HepG2 (cell line): ENCODE measurements around the gene LUM. TPM values are rescaled to one million over a fixed set of nuclear protein-coding genes. Genes with fewer than 3 reads are reported as not detected.

ENCODE experiments used
- ATAC-seq: fragments of 200-7000 bp; cut with Tn5 transposase; 3 replicates; pipeline ENCODE4 v1.9.1; 2020; ENCODE audit warnings: mild to moderate bottlenecking, moderate library complexity
- BruUV-seq: library from RNA; stranded (reverse); fragments of 400-500 nt; replicated peaks from 2 replicates; lab custom pipeline; 2021; lab: Mats Ljungman, UMichigan
- CTCF ChIA-PET: fragments of 300-600 bp; formaldehyde crosslinking; extraction: SDS; loops from one replicate; lab custom pipeline; 2021; ENCODE audit warnings: low total read pairs, inconsistent platforms, low intra/inter-chr PET ratio; lab: Yijun Ruan, JAX
- POLR2A ChIA-PET: fragments of 350-600 bp; sonication (Branson Sonifier 250); formaldehyde crosslinking; loops from one replicate; lab custom pipeline; 2020; ENCODE audit warnings: antibody characterized with exemption, inconsistent platforms; lab: Yijun Ruan, JAX
- DNase-seq: peaks from one replicate; pipeline ENCODE4 v3.0.0-alpha.2; 2015; ENCODE audit warnings: low spot score
- FAIRE-seq: peaks from 3 replicates; lab custom pipeline; 2011; peaks lifted over from hg19 to GRCh38; lab: Jason Lieb, UNC
- H2AFZ ChIP-seq: one replicate; pipeline ENCODE4 v1.6.1; 2011; ENCODE audit warnings: low read length, inconsistent platforms
- H3K27ac ChIP-seq: fragments of 300-600 bp; 3 replicates; pipeline ENCODE4 v1.8.0; 2011; ENCODE audit warnings: mixed run types, mild to moderate bottlenecking, mixed read lengths, low read length, inconsistent platforms; ENCODE audit not compliant: insufficient read depth; ENCODE audit errors: extremely low read length
- H3K27me3 ChIP-seq, 2 experiments: fragments of 200-600 bp in 1 of 2; 2 replicates in 1 of 2; 3 replicates in 1 of 2; pipeline versions ENCODE4 v1.6.0 to v1.8.0; 2011; ENCODE audit warnings: low read length in 2 of 2, mild to moderate bottlenecking in 2 of 2, moderate library complexity in 2 of 2, inconsistent platforms in 1 of 2; ENCODE audit not compliant: insufficient read depth in 2 of 2, control insufficient read depth in 1 of 2
- H3K36me3 ChIP-seq, 2 experiments: fragments of 200-600 bp in 1 of 2; replicated peaks in 1 of 2; 2 replicates in 1 of 2; 3 replicates in 1 of 2; pipeline versions ENCODE4 v1.5.1 to v1.8.0; 2011; ENCODE audit warnings: low read length in 2 of 2, inconsistent platforms in 1 of 2; ENCODE audit not compliant: insufficient read depth in 2 of 2, control insufficient read depth in 1 of 2
- H3K4me1 ChIP-seq: 2 replicates; pipeline ENCODE4 v1.5.1; 2012; ENCODE audit warnings: low read length, inconsistent platforms; ENCODE audit not compliant: insufficient read depth
- H3K4me2 ChIP-seq: 2 replicates; pipeline ENCODE4 v1.6.0; 2011; ENCODE audit warnings: low read depth, low read length, inconsistent platforms
- H3K4me3 ChIP-seq, 3 experiments: fragments of 200-600 bp in 1 of 3; sonication (generic), shearing (Covaris generic) in 1 of 3; replicated peaks in 1 of 3; 2 replicates each; pipeline ENCODE4 v1.5.1; 2011 to 2016; ENCODE audit warnings: low read length in 3 of 3, inconsistent platforms in 2 of 3, low read depth in 2 of 3, mild to moderate bottlenecking in 2 of 3, control low read depth in 1 of 3, mixed read lengths in 1 of 3; ENCODE audit not compliant: insufficient read depth in 1 of 3
- H3K79me2 ChIP-seq: one replicate; pipeline ENCODE4 v1.6.1; 2011; ENCODE audit warnings: low read length, inconsistent platforms; ENCODE audit not compliant: insufficient read depth
- H3K9ac ChIP-seq: 2 replicates; pipeline ENCODE4 v1.6.0; 2011; ENCODE audit warnings: mild to moderate bottlenecking, low read depth, low read length, inconsistent platforms; ENCODE audit not compliant: insufficient read depth
- H3K9me3 ChIP-seq: 2 replicates; pipeline ENCODE4 v1.5.1; 2012; ENCODE audit warnings: mild to moderate bottlenecking, low read length
- H4K20me1 ChIP-seq: 2 replicates; pipeline ENCODE4 v1.6.0; 2011; ENCODE audit warnings: inconsistent platforms, mild to moderate bottlenecking, low read length, moderate library complexity; ENCODE audit not compliant: insufficient read depth
- ARNT ChIP-seq: fragments of 450-650 bp; IDR thresholded peaks from 2 replicates; pipeline ENCODE4 v1.6.1; 2017
- CBX5 ChIP-seq: sonication (generic); formaldehyde crosslinking; IDR thresholded peaks from 2 replicates; pipeline ENCODE4 v1.4.0; 2020; ENCODE audit warnings: missing genetic modification reagents, borderline replicate concordance
- HMG20A ChIP-seq: IDR thresholded peaks from 2 replicates; pipeline ENCODE4 v1.6.1; 2016; ENCODE audit warnings: borderline replicate concordance
- MTF1 ChIP-seq: sonication (generic); formaldehyde crosslinking; IDR thresholded peaks from 2 replicates; pipeline ENCODE4 v1.5.0; 2020; ENCODE audit warnings: missing genetic modification reagents
- NR3C1 ChIP-seq: sonication (generic); formaldehyde crosslinking; IDR thresholded peaks from 2 replicates; pipeline ENCODE4 v1.4.0; 2020; ENCODE audit warnings: missing genetic modification reagents
- POLR2AphosphoS2 ChIP-seq: IDR thresholded peaks from 2 replicates; pipeline ENCODE4 v1.6.1; 2011; ENCODE audit warnings: low read depth, low read length, improper control_type of control experiment
- TCF12 ChIP-seq, 2 experiments: fragments of 450-650 bp in 1 of 2; sonication (generic) in 1 of 2; formaldehyde crosslinking in 1 of 2; IDR thresholded peaks; 2 replicates each; pipeline versions ENCODE4 v1.6.1 to v1.8.0; 2017 to 2022; ENCODE audit warnings: antibody characterized with exemption in 1 of 2, mild to moderate bottlenecking in 1 of 2, missing genetic modification reagents in 1 of 2, moderate library complexity in 1 of 2
- TRIM24 ChIP-seq: sonication (generic); formaldehyde crosslinking; IDR thresholded peaks from 2 replicates; pipeline ENCODE4 v1.8.0; 2022; ENCODE audit warnings: mild to moderate bottlenecking, missing genetic modification reagents
- ZFP36L1 ChIP-seq: sonication (generic); formaldehyde crosslinking; IDR thresholded peaks from 2 replicates; pipeline ENCODE4 v1.8.0; 2022; ENCODE audit warnings: mild to moderate bottlenecking, missing genetic modification reagents, moderate library complexity
- ZNF441 ChIP-seq: sonication (generic); formaldehyde crosslinking; IDR thresholded peaks from 2 replicates; pipeline ENCODE4 v1.7.0; 2021; ENCODE audit warnings: missing genetic modification reagents, borderline replicate concordance
- ZNF773 ChIP-seq: sonication (generic); formaldehyde crosslinking; IDR thresholded peaks from 2 replicates; pipeline ENCODE4 v1.4.0; 2020; ENCODE audit warnings: missing genetic modification reagents, borderline replicate concordance
- ZNF777 ChIP-seq: sonication (generic); formaldehyde crosslinking; IDR thresholded peaks from 2 replicates; pipeline ENCODE4 v1.4.0; 2020; ENCODE audit warnings: missing genetic modification reagents
- WGBS: methylation state at CpG from one replicate; pipeline ENCODE4 v1.1.6; 2017; ENCODE audit warnings: low lambda C conversion rate; 5-methylcytosine and 5-hydroxymethylcytosine counted together
- in situ Hi-C: cut with HindIII; loops from 2 replicates; pipeline ENCODE4 v1.10.0; 2017; ENCODE audit warnings: low pct_unique_long_range_greater_than_20kb; ENCODE audit not compliant: extremely low pct_ligation_motif_present
- intact Hi-C: fragments of 100-400 bp; cut with micrococcal nuclease; formaldehyde crosslinking; loops from one replicate; pipeline ENCODE4 v1.10.0; 2022; ENCODE audit not compliant: unreplicated experiment
- polyA plus RNA-seq, 8 experiments: library from polyadenylated mRNA; depleted of rRNA in 3 of 8; stranded (reverse) in 7 of 8; unstranded in 1 of 8; fragments of >200 nt; fragmentation: Illumina TruSeq in 4 of 8; extraction: Trizol in 4 of 8; gene quantifications; 2 replicates each; pipeline versions ENCODE4 v1.2.1 to v1.2.3, GENCODE V29; 2011 to 2016; ENCODE audit warnings: low read depth in 4 of 8, missing spikeins in 1 of 8, mixed read lengths in 1 of 8; ENCODE audit not compliant: insufficient read depth in 1 of 8
- total RNA-seq, 5 experiments: library from RNA; depleted of rRNA; stranded (reverse); fragments of >200 nt; fragmentation: Illumina TruSeq; extraction: Trizol; gene quantifications; 2 replicates each; pipeline ENCODE4 v1.2.3, GENCODE V29; 2016; ENCODE audit warnings: low read depth in 1 of 5
- TF ChIP-seq, protein P1 (sequence below): sonication (generic); formaldehyde crosslinking; IDR thresholded peaks from 2 replicates; pipeline ENCODE4 v1.4.0; 2020; ENCODE audit warnings: missing genetic modification reagents
- TF ChIP-seq, protein P2 (sequence below): sonication (generic); formaldehyde crosslinking; IDR thresholded peaks from 2 replicates; pipeline ENCODE4 v1.4.0; 2020; ENCODE audit warnings: missing genetic modification reagents

The LUM gene
- total and polyA plus RNA-seq, 2 of the 13 experiments (the other 11 are each of a cell fraction or from before 2014, with no cell fraction given): not detected

- Histone ChIP-seq H3K36me3 (no peaks in the 10 kb centered on the region), H3K27me3 (no peaks in the 10 kb centered on the region), H2AFZ (no peak overlapping the region), H3K9ac (no peak overlapping the region), H3K4me2 (no peak overlapping the region), H3K79me2 (no peaks in the 10 kb centered on the region), H3K9me3 (no peaks in the 10 kb centered on the region), H3K4me3 (no peak overlapping the region), H4K20me1 (no peaks in the 10 kb centered on the region), H3K27ac (no peak overlapping the region), H3K4me1 (peaks cover 8% of the 10 kb centered on the region)
- WGBS: 36% methylated on average over 5 of the region's 5 CpGs
- in situ Hi-C loops (no loop called here), intact Hi-C loops (no loop called here)
- POLR2A ChIA-PET: no interaction called here
- no TSS peak for BruUV-seq
- FAIRE-seq: no peak
- CTCF ChIA-PET: no interaction called here
- no peak for ATAC-seq
- no peak for DNase-seq
- TF ChIP-seq ZNF441 (CRISPR knock-in tag): no peak
- no peak for TF ChIP-seq CBX5 (CRISPR knock-in tag)
- TF ChIP-seq, protein P1, sequence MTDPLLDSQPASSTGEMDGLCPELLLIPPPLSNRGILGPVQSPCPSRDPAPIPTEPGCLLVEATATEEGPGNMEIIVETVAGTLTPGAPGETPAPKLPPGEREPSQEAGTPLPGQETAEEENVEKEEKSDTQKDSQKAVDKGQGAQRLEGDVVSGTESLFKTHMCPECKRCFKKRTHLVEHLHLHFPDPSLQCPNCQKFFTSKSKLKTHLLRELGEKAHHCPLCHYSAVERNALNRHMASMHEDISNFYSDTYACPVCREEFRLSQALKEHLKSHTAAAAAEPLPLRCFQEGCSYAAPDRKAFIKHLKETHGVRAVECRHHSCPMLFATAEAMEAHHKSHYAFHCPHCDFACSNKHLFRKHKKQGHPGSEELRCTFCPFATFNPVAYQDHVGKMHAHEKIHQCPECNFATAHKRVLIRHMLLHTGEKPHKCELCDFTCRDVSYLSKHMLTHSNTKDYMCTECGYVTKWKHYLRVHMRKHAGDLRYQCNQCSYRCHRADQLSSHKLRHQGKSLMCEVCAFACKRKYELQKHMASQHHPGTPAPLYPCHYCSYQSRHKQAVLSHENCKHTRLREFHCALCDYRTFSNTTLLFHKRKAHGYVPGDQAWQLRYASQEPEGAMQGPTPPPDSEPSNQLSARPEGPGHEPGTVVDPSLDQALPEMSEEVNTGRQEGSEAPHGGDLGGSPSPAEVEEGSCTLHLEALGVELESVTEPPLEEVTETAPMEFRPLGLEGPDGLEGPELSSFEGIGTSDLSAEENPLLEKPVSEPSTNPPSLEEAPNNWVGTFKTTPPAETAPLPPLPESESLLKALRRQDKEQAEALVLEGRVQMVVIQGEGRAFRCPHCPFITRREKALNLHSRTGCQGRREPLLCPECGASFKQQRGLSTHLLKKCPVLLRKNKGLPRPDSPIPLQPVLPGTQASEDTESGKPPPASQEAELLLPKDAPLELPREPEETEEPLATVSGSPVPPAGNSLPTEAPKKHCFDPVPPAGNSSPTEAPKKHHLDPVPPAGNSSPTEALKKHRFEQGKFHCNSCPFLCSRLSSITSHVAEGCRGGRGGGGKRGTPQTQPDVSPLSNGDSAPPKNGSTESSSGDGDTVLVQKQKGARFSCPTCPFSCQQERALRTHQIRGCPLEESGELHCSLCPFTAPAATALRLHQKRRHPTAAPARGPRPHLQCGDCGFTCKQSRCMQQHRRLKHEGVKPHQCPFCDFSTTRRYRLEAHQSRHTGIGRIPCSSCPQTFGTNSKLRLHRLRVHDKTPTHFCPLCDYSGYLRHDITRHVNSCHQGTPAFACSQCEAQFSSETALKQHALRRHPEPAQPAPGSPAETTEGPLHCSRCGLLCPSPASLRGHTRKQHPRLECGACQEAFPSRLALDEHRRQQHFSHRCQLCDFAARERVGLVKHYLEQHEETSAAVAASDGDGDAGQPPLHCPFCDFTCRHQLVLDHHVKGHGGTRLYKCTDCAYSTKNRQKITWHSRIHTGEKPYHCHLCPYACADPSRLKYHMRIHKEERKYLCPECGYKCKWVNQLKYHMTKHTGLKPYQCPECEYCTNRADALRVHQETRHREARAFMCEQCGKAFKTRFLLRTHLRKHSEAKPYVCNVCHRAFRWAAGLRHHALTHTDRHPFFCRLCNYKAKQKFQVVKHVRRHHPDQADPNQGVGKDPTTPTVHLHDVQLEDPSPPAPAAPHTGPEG: no peak
- TF ChIP-seq MTF1 (CRISPR knock-in tag): no peak
- TF ChIP-seq ARNT: no peak
- TF ChIP-seq TRIM24 (CRISPR knock-in tag): no peak
- no peak for TF ChIP-seq TCF12 (IDR thresholded peaks at IDR 0.05)
- TF ChIP-seq TCF12 (CRISPR knock-in tag; IDR thresholded peaks at IDR 0.05): no peak
- no peak for TF ChIP-seq NR3C1 (CRISPR knock-in tag)
- TF ChIP-seq ZNF777 (CRISPR knock-in tag): no peak
- TF ChIP-seq ZFP36L1 (CRISPR knock-in tag): no peak
- no peak for TF ChIP-seq ZNF773 (CRISPR knock-in tag)
- no peak for TF ChIP-seq HMG20A (CRISPR knock-in tag)
- no peak for TF ChIP-seq POLR2AphosphoS2
- TF ChIP-seq, protein P2, sequence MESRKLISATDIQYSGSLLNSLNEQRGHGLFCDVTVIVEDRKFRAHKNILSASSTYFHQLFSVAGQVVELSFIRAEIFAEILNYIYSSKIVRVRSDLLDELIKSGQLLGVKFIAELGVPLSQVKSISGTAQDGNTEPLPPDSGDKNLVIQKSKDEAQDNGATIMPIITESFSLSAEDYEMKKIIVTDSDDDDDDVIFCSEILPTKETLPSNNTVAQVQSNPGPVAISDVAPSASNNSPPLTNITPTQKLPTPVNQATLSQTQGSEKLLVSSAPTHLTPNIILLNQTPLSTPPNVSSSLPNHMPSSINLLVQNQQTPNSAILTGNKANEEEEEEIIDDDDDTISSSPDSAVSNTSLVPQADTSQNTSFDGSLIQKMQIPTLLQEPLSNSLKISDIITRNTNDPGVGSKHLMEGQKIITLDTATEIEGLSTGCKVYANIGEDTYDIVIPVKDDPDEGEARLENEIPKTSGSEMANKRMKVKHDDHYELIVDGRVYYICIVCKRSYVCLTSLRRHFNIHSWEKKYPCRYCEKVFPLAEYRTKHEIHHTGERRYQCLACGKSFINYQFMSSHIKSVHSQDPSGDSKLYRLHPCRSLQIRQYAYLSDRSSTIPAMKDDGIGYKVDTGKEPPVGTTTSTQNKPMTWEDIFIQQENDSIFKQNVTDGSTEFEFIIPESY (CRISPR knock-in tag): no peak
These were observed 12.1 kb upstream of the LUM start for GRCh38 chr12:91123236-91123916.
